ENCODE results near the gene MTHFSD. TPM values are rescaled to one million over a fixed set of nuclear protein-coding genes. Genes with fewer than 3 reads are reported as not detected.

MTHFSD gene
- total and polyA plus RNA-seq, 2 donors (not counting 3 experiments of a cell fraction or from before 2014, with no cell fraction given), result 16.7 to 21.1 TPM

- FAIRE-seq, result no peak
- H3K36me3 ChIP-seq (ENCODE audit: control insufficient read depth in 2 of 2, extremely low read depth in 1 of 2, insufficient read depth in 2 of 2, low read length in 2 of 2), result no peaks in the 10 kb centered on the region
- TF ChIP-seq POLR2A (IDR thresholded peaks at IDR 0.05; ENCODE audit: low read depth, low read length) (no peak), EZH2 (IDR thresholded peaks at IDR 0.05; ENCODE audit: borderline replicate concordance, low read depth, low read length, severe bottlenecking) (no peak), MYC (IDR thresholded peaks at IDR 0.05; ENCODE audit: low read depth, low read length) (no peak), FOS (IDR thresholded peaks at IDR 0.05; ENCODE audit: borderline replicate concordance, insufficient read depth, low read length) (no peak), POLR2AphosphoS5 (IDR thresholded peaks at IDR 0.05; ENCODE audit: insufficient read depth, low read depth, low read length) (no peak), MAX (IDR thresholded peaks at IDR 0.05; ENCODE audit: insufficient read depth, insufficient read length) (no peak), JUN (IDR thresholded peaks at IDR 0.05; ENCODE audit: borderline replicate concordance, insufficient read depth, insufficient read length, low read depth) (no peak), CTCF (IDR thresholded peaks at IDR 0.05; ENCODE audit: extremely low read depth in 1 of 2, insufficient read depth in 1 of 2, low read depth in 1 of 2, low read length in 2 of 2) (no peak), GATA2 (IDR thresholded peaks at IDR 0.05; ENCODE audit: insufficient read depth, insufficient read length, low read depth, low read length) (no peak)
- intact Hi-C loops (cut with micrococcal nuclease), result no loop called here
- ChIA-PET CTCF (interaction anchor here (1.7 kb wide), 1 partner anchor 229 kb away, joined by 7 read pairs; no protein-coding TSS in a partner anchor), POLR2A (no interaction called here)
- H3K79me2 ChIP-seq (ENCODE audit: control insufficient read depth, insufficient read depth, low read length), result no peaks in the 10 kb centered on the region
- H4K20me1 ChIP-seq (replicated peaks; ENCODE audit: control insufficient read depth, extremely low read depth, insufficient read depth, low read length), result no peaks in the 10 kb centered on the region
- no peak overlapping the region for H3K9ac ChIP-seq (replicated peaks; ENCODE audit: extremely low read depth, insufficient read depth, low read length)
- no peaks in the 10 kb centered on the region for H3K9me1 ChIP-seq (replicated peaks; ENCODE audit: control insufficient read depth, extremely low read depth, insufficient read depth, low read length)
- BruUV-seq (replicated peaks), result no TSS peak
- DNase-seq (ENCODE audit: low read depth, low spot score), result no peak
- peaks cover 0 to 7% of the 10 kb centered on the region in 2 experiments for H3K27me3 ChIP-seq (ENCODE audit: control insufficient read depth in 2 of 2, insufficient read depth in 2 of 2, low read length in 2 of 2)
- no peak overlapping the region for H3K27ac ChIP-seq (ENCODE audit: insufficient read depth, low read depth, low read length)
- H3K4me1 ChIP-seq (ENCODE audit: control insufficient read depth, extremely low read depth, insufficient read depth, low read length), result no peaks in the 10 kb centered on the region
- no peaks in the 10 kb centered on the region for H3K9me3 ChIP-seq (replicated peaks; ENCODE audit: control insufficient read depth, insufficient read depth, low read length)
- no peak overlapping the region for H3K4me2 ChIP-seq (ENCODE audit: insufficient read depth, low read length)
- H2AFZ ChIP-seq (ENCODE audit: low read depth, low read length), result no peak overlapping the region
- H3K4me3 ChIP-seq (replicated peaks in 1 of 3; ENCODE audit: insufficient read depth in 1 of 3, low read depth in 1 of 3, low read length in 3 of 3), result no peak overlapping the region
- dilution Hi-C loops (cut with MboI; ENCODE audit: extremely low pct_ligation_motif_present, low sequenced_read_pairs), result no loop called here
These were observed 73.4 kb downstream of the MTHFSD start for GRCh38 chr16:86481607-86482006.
